H9 (cell line): Measurements from ENCODE around the gene BICD1. TPM values are rescaled to one million over a fixed set of nuclear protein-coding genes. Genes with fewer than 3 reads are reported as not detected.

Experiments
- DNase-seq: peaks from one replicate; pipeline ENCODE4 v3.0.0-alpha.2; 2017
- H2AFZ ChIP-seq: one replicate; pipeline ENCODE4 v1.6.1; 2013; ENCODE audit warnings: mild to moderate bottlenecking, low read length, control low read depth, moderate library complexity
- H2AK5ac ChIP-seq: 2 replicates; pipeline ENCODE4 v1.6.1; 2013; ENCODE audit warnings: low read length, control low read depth, mixed read lengths; ENCODE audit not compliant: insufficient read length
- H2BK120ac ChIP-seq: one replicate; pipeline ENCODE4 v1.6.1; 2013; ENCODE audit warnings: low read depth, mild to moderate bottlenecking, low read length, control low read depth, inconsistent platforms; ENCODE audit not compliant: poor library complexity, severe bottlenecking
- H2BK12ac ChIP-seq: 2 replicates; pipeline ENCODE4 v1.6.1; 2013; ENCODE audit warnings: low read length, control low read depth, mixed read lengths, low read depth; ENCODE audit not compliant: insufficient read length
- H2BK15ac ChIP-seq: 2 replicates; pipeline ENCODE4 v1.6.1; 2013; ENCODE audit warnings: low read depth, low read length, control low read depth
- H2BK20ac ChIP-seq: one replicate; pipeline ENCODE4 v1.6.1; 2013; ENCODE audit warnings: low read depth, mild to moderate bottlenecking, low read length, control low read depth, inconsistent platforms; ENCODE audit not compliant: poor library complexity, severe bottlenecking
- H2BK5ac ChIP-seq: 2 replicates; pipeline ENCODE4 v1.6.1; 2013; ENCODE audit warnings: low read length, control low read depth, mixed read lengths; ENCODE audit not compliant: insufficient read length
- H3K14ac ChIP-seq: 2 replicates; pipeline ENCODE4 v1.6.1; 2013; ENCODE audit warnings: low read length, control low read depth; ENCODE audit not compliant: insufficient read depth
- H3K18ac ChIP-seq: 2 replicates; pipeline ENCODE4 v1.6.1; 2013; ENCODE audit warnings: low read depth, mild to moderate bottlenecking, mixed read lengths, low read length, control low read depth; ENCODE audit not compliant: insufficient read length
- H3K23ac ChIP-seq: 2 replicates; pipeline ENCODE4 v1.6.1; 2013; ENCODE audit warnings: low read length, control low read depth, mixed read lengths, low read depth; ENCODE audit not compliant: insufficient read length
- H3K23me2 ChIP-seq: 2 replicates; pipeline ENCODE4 v1.6.1; 2013; ENCODE audit warnings: low read depth, mild to moderate bottlenecking, mixed read lengths, low read length, control low read depth; ENCODE audit not compliant: insufficient read length, poor library complexity, severe bottlenecking
- H3K27ac ChIP-seq: 2 replicates; pipeline ENCODE4 v1.5.1; 2013; ENCODE audit warnings: low read length, control low read depth, mixed read lengths, low read depth; ENCODE audit not compliant: insufficient read length
- H3K27me3 ChIP-seq: 2 replicates; pipeline ENCODE4 v1.6.1; 2013; ENCODE audit warnings: low read length, control low read depth, inconsistent platforms; ENCODE audit not compliant: insufficient read depth
- H3K4ac ChIP-seq: 2 replicates; pipeline ENCODE4 v1.6.1; 2013; ENCODE audit warnings: low read depth, mild to moderate bottlenecking, control low read depth, inconsistent platforms, low read length, moderate library complexity
- H3K4me1 ChIP-seq: 2 replicates; pipeline ENCODE4 v1.6.1; 2013; ENCODE audit warnings: low read length, control low read depth, inconsistent platforms; ENCODE audit not compliant: insufficient read depth
- H3K4me2 ChIP-seq: 2 replicates; pipeline ENCODE4 v1.6.1; 2013; ENCODE audit warnings: low read length, control low read depth, mixed read lengths; ENCODE audit not compliant: insufficient read length, insufficient read depth
- H3K56ac ChIP-seq: 2 replicates; pipeline ENCODE4 v1.6.1; 2013; ENCODE audit warnings: low read depth, mild to moderate bottlenecking, mixed read lengths, low read length, control low read depth; ENCODE audit not compliant: insufficient read length
- H3K79me1 ChIP-seq: 2 replicates; pipeline ENCODE4 v1.6.1; 2013; ENCODE audit warnings: low read depth, mild to moderate bottlenecking, moderate library complexity, low read length, control low read depth, inconsistent platforms; ENCODE audit not compliant: insufficient read depth, poor library complexity, severe bottlenecking
- H3K79me2 ChIP-seq: 2 replicates; pipeline ENCODE4 v1.6.1; 2013; ENCODE audit warnings: low read length, control low read depth, inconsistent platforms; ENCODE audit not compliant: insufficient read depth
- H3K9ac ChIP-seq: 2 replicates; pipeline ENCODE4 v1.6.1; 2013; ENCODE audit warnings: low read length, control low read depth, mixed read lengths; ENCODE audit not compliant: insufficient read length; ENCODE audit errors: extremely low read depth
- H3K9me3 ChIP-seq: one replicate; pipeline ENCODE4 v1.6.1; 2013; ENCODE audit warnings: low read depth, low read length, inconsistent platforms; ENCODE audit not compliant: control insufficient read depth
- H3T11ph ChIP-seq: one replicate; pipeline ENCODE4 v1.6.1; 2013; ENCODE audit warnings: mild to moderate bottlenecking, low read length, control low read depth, inconsistent platforms
- H4K20me1 ChIP-seq: one replicate; pipeline ENCODE4 v1.6.1; 2013; ENCODE audit not compliant: control insufficient read depth, insufficient read length, insufficient read depth
- H4K5ac ChIP-seq: 2 replicates; pipeline ENCODE4 v1.6.1; 2013; ENCODE audit warnings: low read depth, mild to moderate bottlenecking, mixed read lengths, low read length, control low read depth; ENCODE audit not compliant: insufficient read length
- H4K8ac ChIP-seq: replicated peaks from 2 replicates; pipeline ENCODE4 v1.6.1; 2013; ENCODE audit warnings: low read length, control low read depth, mixed read lengths, low read depth; ENCODE audit not compliant: insufficient read length
- H4K91ac ChIP-seq: 2 replicates; pipeline ENCODE4 v1.6.1; 2013; ENCODE audit warnings: low read depth, mild to moderate bottlenecking, moderate library complexity, mixed read lengths, low read length, control low read depth; ENCODE audit not compliant: insufficient read length
- H3K27ac Mint-ChIP-seq, 3 experiments: 2 replicates in 2 of 3; 3 replicates in 1 of 3; pipeline ENCODE4 v1.8.0; 2020 to 2021; ENCODE audit warnings: mixed read lengths in 3 of 3, mild to moderate bottlenecking in 1 of 3, moderate library complexity in 1 of 3
- H3K27me3 Mint-ChIP-seq: 2 replicates; pipeline ENCODE4 v1.8.0; 2021; ENCODE audit warnings: low read depth, mild to moderate bottlenecking, moderate library complexity, mixed read lengths
- H3K36me3 Mint-ChIP-seq, 3 experiments: 2 replicates in 2 of 3; 3 replicates in 1 of 3; pipeline ENCODE4 v1.8.0; 2020 to 2021; ENCODE audit warnings: low read depth in 3 of 3, mixed read lengths in 3 of 3; ENCODE audit not compliant: insufficient read depth in 1 of 3
- H3K4me1 Mint-ChIP-seq, 2 experiments: 2 replicates each; pipeline ENCODE4 v1.8.0; 2020; ENCODE audit warnings: mixed read lengths in 2 of 2
- H3K4me3 Mint-ChIP-seq, 2 experiments: 2 replicates in 1 of 2; 3 replicates in 1 of 2; pipeline ENCODE4 v1.8.0; 2020 to 2021; ENCODE audit warnings: mild to moderate bottlenecking in 2 of 2, mixed read lengths in 2 of 2, moderate library complexity in 1 of 2
- H3K9me3 Mint-ChIP-seq, 2 experiments: 2 replicates in 1 of 2; 3 replicates in 1 of 2; pipeline ENCODE4 v1.8.0; 2020; ENCODE audit warnings: mild to moderate bottlenecking in 2 of 2, mixed read lengths in 2 of 2, moderate library complexity in 1 of 2
- WGBS: extraction: QIAGEN DNeasy Blood & Tissue Kit; methylation state at CpG from one replicate; pipeline ENCODE4 v1.1.7; 2013; ENCODE audit warnings: missing lambda C conversion rate, low lambda C conversion rate, mixed read lengths; ENCODE audit not compliant: insufficient read length; ENCODE audit errors: extremely low coverage; 5-methylcytosine and 5-hydroxymethylcytosine counted together
- total RNA-seq: library from RNA; stranded (reverse); gene quantifications from 2 replicates; pipeline ENCODE4 v1.2.1, GENCODE V29; 2021
- TF ChIP-seq, protein P1 (sequence below): fragments of 200-600 bp; sonication (generic); conservative IDR thresholded peaks from 3 replicates; pipeline ENCODE4 v1.8.0; 2021; ENCODE audit warnings: antibody characterized with exemption, mild to moderate bottlenecking

The BICD1 gene
- total RNA-seq, 1 experiment from 2014 or later, result 134 TPM

DNA sequence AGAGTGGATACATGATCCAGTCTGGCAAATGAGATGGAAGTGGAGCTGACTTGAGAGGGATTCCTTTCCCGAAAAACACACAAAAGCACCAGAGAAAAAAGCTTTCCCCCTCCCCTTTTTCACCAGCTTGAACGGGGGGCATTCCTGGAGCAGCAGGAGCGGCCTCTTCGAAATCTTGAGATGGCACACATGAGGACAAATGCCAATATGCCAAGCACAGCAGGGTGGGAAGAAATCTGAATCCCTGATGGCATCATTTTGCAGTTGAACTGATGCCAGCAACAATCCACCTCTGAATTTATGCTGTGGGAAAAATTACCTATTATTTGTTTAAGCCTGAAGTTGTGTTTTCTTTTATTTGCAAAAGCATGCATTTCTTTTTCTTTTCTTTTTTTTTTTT lies 29.7 kb upstream of the BICD1 start:
- Histone ChIP-seq H2BK20ac (no peak overlapping the region), H4K20me1 (no peaks in the 10 kb centered on the region), H3K56ac (no peak overlapping the region), H3K4me1 (peaks cover 8% of the 10 kb centered on the region; the same call in 1 of the 2 replicates), H4K8ac (no peak overlapping the region), H2AFZ (no peak overlapping the region), H3K18ac (no peak overlapping the region), H2BK120ac (no peak overlapping the region), H3K9me3 (no peaks in the 10 kb centered on the region), H3K14ac (no peak overlapping the region), H3T11ph (no peak overlapping the region), H2AK5ac (no peak overlapping the region), H3K9ac (no peak overlapping the region), H3K27ac (no peak overlapping the region), H2BK15ac (no peak overlapping the region), H2BK5ac (no peak overlapping the region), H3K23me2 (no peaks in the 10 kb centered on the region), H3K79me1 (no peaks in the 10 kb centered on the region), H3K4ac (no peak overlapping the region), H3K79me2 (no peaks in the 10 kb centered on the region), H2BK12ac (no peak overlapping the region), H3K4me2 (no peak overlapping the region), H3K23ac (no peak overlapping the region), H4K5ac (no peak overlapping the region), H4K91ac (no peak overlapping the region), H3K27me3 (no peaks in the 10 kb centered on the region)
- peaks cover 22% of the 10 kb centered on the region in 2 experiments for H3K9me3 Mint-ChIP-seq
- H3K27ac Mint-ChIP-seq, result no peak overlapping the region
- H3K36me3 Mint-ChIP-seq, result peaks cover 8 to 26% (median 19%) of the 10 kb centered on the region in 3 experiments
- no CpG with 5 or more reads among the region's 4 CpGs for WGBS
- H3K4me1 Mint-ChIP-seq, result peaks cover 31 to 38% of the 10 kb centered on the region in 2 experiments
- no peak overlapping the region for H3K4me3 Mint-ChIP-seq
- DNase-seq, result no peak
- no peaks in the 10 kb centered on the region; the same call in 1 of the 2 replicates for H3K27me3 Mint-ChIP-seq
- TF ChIP-seq, protein P1, sequence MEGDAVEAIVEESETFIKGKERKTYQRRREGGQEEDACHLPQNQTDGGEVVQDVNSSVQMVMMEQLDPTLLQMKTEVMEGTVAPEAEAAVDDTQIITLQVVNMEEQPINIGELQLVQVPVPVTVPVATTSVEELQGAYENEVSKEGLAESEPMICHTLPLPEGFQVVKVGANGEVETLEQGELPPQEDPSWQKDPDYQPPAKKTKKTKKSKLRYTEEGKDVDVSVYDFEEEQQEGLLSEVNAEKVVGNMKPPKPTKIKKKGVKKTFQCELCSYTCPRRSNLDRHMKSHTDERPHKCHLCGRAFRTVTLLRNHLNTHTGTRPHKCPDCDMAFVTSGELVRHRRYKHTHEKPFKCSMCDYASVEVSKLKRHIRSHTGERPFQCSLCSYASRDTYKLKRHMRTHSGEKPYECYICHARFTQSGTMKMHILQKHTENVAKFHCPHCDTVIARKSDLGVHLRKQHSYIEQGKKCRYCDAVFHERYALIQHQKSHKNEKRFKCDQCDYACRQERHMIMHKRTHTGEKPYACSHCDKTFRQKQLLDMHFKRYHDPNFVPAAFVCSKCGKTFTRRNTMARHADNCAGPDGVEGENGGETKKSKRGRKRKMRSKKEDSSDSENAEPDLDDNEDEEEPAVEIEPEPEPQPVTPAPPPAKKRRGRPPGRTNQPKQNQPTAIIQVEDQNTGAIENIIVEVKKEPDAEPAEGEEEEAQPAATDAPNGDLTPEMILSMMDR, result no peak
